ENCODE data around the gene CEP85.
A peak's percentile ranks its signal among the peaks of the same experiment; 100 is the strongest.
"Not testable (repeated sequence)": the region's sequence is repeated elsewhere in the genome, so short reads cannot be mapped to it uniquely, and the experiment has no call there.

The CEP85 gene

DNA sequence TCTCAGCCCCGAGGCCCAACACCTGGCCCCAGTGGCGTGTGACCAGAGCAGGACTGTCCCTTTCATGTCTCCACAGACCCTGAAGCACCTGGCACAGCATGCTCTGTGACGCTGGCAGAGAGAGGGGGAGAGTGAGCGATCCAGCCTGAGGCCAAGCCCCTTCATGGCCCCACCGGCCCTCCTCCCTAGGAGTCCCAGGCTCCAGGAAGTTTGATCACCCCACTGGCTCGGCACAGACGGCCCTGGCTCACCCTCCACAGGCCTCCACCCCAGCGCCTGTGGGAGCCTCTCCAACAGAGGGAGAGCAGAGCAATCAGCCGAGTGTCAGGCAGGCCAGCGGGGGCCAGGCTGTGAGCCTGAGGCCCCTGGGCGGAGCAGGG lies 56.9 kb downstream of the CEP85 start:
- no peak for DNase-seq (ENCODE audit: low spot score)

DNA sequence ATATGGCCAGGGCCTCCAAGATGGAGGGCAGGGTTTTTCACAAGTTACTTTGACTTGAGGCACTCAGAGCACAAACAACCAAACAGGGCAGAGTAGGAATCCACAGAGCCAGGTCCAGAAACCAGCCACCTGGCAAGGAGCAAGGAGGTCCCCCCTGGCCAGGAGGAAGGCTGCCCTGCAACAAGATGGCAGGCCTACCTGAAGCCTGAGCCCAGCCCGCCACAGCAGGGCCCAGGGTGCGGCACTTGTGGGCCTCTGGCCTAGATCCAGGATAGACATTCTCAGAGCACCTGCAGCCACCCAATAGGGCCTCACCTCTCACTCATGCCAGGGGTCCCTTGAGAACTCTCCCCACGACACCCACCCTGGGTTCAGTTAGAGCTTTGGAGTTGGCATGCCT lies 57.4 kb downstream of the CEP85 start:
- DNase-seq (ENCODE audit: low spot score), result no peak

DNA sequence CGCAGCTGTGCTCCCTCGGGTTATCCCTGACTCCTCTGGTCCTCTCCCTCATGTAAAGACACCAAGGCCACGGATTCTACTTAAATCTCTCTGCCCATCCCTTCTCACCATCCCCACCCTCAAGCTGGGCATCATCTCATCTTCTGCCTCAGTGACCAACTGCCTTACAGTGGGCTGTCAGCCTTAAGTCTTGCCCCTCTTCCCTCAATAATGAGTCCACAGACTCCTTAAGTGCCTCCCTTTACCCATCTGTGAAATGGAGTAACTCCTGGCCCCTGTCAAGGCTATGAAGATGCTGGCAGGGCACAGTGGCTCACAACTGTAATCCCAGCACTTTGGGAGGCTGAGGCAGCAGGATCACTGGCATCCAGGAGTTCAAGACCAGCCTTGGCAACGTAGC lies 57.9 kb downstream of the CEP85 start:
- DNase-seq (ENCODE audit: low spot score), result no peak

DNA sequence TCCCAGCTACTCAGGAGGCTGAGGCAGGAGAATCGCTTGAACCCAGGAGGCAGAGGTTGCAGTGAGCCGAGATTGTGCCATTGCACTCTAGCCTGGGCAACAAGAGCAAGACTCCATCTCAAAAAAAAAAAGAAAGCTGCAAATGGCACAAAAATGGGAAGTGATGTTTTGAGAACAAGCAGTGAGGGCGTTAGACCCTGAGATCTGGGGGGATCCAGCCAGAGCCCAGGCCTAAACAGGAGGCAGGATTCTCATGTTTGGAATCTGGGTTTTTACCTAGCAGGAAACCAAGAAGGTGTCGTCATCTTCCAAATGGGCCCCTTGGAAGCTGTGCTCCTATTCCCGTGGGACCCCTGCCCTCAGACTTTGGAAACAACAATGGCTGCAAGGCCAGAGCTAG lies 58.7 kb downstream of the CEP85 start:
- not testable (repeated sequence) for DNase-seq (ENCODE audit: low spot score)

DNA sequence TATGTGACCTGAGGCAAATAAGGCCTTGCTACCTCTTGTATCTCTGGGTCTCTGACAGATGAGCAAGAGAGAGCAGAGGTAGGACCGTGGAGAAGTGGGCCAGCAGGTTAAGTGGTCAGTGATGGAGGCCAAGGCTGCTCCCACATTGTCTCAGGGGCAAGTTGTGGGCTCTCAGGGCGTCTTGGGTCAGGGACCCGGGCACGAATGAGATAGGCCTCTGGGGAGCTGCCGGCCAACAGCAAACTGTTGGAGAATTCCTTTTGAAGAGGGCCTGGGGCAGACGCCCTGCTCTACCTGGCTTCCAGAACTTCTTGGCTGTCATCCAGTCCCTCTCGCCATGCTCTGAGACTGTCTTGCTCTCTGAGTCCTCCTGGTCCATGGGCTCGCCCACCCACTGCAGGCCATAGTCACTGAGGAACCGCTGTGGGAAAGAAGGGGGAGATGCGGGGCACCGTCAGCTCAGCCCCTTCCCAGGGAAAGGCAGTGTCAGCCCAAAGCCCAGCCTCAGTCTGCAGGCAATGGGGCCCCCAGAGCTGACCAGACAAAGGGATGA lies 60.0 kb downstream of the CEP85 start:
- DNase-seq (ENCODE audit: low spot score), result no peak

DNA sequence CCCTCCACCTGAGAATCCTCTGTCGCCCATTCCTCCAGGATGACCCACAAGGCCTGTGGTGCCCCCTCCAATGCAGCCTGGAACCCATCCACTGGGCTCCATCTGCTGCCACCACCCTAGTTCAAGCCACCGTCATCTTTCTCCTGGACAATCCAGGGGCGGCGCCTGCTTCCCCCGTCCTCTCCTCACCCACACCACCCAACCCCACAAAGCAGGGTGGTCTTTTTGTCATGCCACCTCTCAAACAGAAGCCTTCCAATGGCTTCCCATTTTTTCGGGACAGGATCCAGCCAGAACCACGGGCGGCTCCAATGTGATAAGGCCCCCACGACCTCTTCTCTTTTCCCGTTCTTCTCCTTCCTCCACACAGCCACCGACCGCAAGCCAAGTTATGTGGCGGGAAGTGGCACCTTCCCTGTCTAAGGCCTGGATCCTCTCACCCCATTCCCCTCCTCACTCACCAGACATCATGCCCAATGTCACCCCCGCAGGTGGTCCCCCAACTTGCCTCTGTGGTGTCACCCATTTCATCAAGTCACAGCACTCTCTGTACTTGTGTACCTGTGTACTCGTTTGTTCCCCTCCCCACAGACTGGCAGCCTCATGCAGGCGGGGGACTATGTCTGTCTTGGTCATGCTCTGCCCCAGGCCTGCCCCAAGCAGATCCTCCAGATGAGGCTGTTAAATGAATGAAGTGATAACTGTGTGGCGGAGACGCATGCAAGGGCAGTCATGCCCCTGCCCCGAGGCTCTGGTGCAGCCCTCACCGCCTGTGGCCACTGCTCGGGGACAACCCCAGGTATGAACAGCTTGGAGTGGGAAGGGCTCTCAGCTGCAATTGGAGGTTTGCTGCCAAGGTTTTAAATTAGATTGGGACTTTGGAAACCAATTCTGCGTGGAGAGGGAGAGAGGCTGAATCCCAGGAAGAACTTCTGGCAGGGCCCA lies 61.5 kb downstream of the CEP85 start:
- DNase-seq (ENCODE audit: low spot score), result no peak

DNA sequence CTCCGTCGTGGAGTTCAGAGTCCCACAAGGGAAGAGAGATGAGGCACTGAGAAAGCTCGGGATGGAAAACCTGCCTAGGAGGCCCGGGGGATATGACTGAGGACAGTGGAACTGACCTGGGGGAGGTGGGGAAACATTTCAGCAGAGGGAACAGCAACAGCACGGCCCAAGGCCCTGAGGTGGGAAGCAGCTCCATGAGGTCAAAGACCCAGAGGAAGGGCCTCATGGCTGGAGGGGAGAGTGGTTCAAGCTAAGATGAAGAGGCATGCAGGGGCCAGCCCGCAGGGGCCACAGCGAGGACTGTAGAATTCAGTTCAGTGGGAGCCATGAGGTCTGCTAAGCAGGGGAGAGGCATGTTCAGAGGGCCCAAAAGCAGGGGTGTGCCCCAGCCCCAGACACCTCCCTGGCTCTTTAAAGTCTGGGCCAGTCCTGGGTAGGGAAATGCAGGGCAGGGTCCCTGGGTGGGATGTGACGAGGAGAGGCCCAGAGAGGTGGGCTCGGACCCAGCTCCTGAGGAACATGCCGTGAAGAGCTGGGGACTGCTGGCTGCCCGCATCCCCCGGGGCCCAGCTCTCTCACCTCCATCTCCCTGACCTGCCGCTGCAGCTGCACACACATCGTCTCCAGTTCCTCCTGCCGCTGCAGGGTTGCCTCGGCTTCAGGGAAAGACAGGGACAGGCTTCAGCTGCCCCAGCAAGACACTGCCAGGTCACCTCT lies 62.5 kb downstream of the CEP85 start:
- no peak for DNase-seq (ENCODE audit: low spot score)

DNA sequence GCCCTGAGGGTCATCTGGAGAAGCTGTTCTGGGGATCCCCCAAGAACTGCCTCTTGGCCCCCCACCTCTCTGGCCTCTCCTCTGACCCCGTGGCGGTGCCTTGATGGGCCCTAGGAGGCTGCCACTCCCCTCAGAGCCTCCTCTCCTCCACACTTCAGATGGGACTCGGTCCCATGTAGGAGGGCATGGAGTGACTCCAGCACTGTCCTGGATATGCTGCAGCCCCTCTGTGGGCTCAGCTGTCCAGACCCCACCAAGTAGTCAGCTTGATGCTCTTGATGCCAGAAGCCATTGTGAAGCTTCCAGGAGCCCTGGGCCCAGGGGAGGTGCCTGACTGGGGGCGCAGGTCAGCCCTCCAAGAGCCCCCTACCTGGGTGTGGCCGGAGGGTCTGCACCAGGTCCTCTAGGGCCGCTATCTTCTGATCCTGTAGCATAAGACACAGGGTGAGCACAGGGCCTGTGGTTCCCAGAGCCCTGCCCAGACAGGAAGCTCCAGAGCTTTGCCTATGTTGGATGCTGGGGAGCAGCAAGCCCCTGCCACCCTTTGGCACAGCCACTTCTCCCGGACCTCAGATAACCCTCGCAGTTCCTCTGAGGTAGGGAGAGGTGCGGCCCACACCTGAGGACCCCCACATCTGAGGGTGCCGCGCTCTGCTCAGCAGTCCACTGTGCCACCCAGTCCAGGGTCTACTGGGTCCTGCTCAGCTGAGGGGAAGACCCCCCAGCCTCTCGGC lies 63.2 kb downstream of the CEP85 start:
- no peak for DNase-seq (ENCODE audit: low spot score)

DNA sequence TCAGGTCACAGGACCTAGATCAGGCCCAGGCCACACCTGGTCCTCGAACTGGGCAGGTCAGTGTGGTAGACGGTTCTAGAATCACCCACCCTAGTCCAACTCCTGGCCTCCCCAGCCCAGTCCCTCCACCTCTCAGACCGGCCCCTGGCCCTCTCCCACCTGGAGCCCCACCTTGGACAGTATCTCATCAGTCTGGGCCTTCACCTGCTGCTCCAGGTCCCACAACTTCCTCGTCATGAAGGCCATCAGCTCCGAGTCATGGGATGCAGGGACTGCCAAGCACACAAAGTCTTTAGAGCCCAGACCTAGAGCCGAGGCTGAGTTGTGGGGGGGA lies 63.8 kb downstream of the CEP85 start:
- no peak for DNase-seq (ENCODE audit: low spot score)

DNA sequence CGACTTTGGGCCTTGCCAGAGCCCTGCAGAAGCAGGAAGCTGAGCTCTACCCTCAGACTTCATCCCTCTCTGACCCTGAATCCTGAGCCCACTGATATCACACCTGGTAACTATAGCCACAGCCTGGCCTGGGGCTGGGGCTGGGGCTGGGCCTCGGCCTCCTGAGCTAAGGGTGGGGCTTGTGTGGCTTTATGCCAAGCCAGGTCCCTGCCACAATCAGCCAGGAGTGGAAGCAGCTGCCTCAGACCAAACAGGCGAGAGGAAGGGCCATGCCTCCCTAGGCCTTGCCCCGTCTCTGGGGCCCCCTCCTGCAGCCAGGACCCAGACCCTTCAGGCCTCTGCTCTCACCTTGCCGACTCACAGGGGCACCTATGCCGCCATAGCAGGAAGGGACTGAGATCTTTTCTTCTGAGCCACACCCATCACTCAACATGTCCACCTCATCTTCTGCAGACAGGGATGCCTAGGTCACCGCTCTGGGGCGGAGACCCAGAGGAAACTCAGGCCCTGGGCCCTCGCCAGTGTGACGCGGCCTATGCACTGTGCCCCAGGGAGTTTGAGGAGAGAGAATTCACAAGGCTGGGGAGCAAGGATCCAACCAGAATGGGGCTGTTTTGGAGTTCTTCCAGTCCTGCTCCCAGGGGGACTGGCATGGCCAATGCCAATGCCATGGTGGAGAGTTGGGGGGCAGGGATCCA lies 66.7 kb downstream of the CEP85 start:
- DNase-seq (ENCODE audit: low spot score), result no peak

DNA sequence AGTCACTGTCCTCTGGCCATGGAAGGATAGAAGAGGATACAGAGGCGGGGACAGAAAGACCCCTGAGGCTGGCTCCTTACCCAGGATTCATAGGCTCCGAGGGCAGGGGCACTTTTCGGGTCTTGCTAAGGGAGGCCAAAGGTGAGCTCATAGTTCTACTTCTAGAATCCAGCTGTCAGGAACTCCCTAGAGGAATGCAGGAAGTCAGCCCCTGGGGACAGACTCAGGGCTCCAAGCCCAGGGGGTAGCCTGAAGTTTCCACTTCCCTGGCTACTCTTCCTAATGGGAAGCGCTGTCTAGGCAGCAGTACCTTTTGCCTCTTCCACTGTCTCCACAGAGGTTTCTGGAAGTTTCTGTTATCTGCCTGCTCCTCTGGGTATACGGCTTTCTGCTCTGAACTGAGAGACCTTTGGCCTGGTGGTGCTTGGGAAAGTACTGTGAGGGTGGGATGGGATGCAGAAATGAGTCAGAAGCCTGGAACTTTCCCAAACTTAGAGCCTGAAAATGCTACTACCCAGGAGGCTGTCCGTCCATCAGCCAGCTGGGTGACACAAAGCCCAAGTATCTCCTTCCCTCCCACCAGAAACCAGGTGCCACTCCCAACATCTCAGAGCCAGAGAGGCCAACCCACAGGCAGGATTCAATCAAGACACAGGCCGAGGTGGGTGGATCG lies 68.9 kb downstream of the CEP85 start:
- DNase-seq (ENCODE audit: low spot score), result no peak

DNA sequence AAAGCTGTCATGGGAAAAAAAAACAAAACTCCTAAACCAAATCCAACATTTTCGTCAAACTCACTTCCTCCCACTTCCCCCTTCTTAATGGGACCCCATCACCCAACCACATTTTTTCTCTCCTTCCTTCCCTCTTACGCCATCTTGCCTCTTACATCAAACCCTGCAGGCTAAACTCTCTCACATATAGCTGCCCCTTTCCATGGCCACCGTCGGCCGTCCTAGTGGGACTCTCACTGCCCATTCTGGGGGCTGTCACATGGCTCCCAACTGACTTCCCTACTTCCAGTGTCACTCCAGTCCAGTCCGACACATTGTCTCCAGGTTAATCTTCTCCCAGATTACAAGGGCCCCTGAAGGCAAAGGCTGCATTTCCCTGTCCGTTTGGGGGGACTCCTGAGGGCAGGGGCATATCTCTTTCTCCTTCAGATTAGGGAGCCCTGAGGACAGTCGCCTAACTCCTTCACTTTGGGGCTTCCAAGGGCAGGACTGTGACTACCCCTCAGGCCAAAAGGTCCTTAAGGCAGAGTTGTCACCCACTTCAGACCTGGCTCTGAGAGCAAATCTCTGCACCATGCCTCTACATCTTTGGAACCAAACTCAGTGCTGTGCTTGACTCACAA lies 71.8 kb downstream of the CEP85 start:
- DNase-seq (ENCODE audit: low spot score), result no peak

DNA sequence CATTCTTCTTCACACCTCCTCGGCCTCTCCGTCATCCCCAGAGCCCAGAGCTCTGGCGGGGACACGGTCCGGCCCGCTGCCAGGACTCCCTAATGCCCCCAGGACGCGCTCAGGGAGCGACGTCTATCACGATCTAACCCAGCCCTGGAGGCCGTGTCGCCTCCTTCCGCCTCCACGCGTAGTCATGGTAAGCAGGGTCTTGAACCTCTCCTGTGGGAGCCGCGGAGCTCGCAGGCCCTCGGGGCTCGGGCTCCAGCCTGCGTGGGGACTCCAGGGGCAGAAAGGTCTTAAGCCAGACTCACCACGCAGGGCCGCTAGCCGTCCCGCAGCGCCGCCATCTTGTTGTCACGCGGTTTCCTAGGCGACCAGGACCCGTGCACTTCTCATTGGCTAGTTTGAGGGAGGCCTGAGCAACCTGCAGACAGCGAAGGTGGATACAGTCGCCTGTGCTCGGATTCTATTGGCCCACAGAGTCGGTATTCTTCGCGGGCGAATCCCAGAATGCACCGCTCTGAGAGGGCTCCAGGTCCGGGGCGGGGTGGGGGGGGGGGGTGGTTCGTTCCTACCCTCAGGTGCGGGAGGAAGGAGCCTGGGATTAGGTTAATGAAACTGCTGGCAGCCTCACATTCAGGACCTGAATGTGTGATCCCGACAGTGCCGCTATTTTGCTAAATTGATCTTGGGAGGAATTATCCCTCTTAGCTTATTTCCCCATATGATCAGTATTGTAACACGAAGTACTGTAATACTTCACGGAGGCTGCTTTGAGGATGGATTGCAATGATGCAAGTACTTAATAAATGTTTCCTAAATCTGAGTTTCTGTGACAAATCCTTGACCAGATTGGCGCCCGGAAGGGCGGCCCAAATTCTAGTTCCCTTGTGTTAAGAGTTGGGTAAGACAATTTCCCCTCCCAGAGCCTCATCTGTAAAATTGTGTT lies 72.6 kb downstream of the CEP85 start, which contains the start of gene UBXN11:
Gene UBXN11, minus strand, starts transcription at position 347 of the 940 bp plus-strand sequence. CDS start 3,753 bp downstream, outside the sequence.
- peak; percentile 98 for DNase-seq (ENCODE audit: low spot score)

DNA sequence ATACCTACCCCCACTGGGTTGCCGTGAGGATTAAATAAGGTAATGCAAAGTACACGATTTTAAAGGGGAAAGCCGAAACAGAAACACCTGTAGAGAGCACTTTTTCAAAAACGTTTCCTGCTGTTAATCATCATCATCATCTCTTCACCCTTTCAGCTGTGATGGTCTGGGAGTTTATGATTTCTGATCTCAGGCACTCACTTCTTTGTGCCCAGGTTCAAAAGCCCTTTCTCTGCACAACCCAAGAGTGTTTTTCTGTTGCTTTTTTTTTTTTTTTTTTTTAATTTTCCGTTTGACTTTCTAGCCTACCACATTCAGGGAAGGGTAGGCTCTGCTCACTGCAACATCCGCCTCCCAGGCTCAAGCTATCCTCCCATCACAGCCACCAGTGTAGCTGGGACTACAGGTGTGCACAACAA lies 73.4 kb downstream of the CEP85 start:
- DNase-seq (ENCODE audit: low spot score), result no peak

DNA sequence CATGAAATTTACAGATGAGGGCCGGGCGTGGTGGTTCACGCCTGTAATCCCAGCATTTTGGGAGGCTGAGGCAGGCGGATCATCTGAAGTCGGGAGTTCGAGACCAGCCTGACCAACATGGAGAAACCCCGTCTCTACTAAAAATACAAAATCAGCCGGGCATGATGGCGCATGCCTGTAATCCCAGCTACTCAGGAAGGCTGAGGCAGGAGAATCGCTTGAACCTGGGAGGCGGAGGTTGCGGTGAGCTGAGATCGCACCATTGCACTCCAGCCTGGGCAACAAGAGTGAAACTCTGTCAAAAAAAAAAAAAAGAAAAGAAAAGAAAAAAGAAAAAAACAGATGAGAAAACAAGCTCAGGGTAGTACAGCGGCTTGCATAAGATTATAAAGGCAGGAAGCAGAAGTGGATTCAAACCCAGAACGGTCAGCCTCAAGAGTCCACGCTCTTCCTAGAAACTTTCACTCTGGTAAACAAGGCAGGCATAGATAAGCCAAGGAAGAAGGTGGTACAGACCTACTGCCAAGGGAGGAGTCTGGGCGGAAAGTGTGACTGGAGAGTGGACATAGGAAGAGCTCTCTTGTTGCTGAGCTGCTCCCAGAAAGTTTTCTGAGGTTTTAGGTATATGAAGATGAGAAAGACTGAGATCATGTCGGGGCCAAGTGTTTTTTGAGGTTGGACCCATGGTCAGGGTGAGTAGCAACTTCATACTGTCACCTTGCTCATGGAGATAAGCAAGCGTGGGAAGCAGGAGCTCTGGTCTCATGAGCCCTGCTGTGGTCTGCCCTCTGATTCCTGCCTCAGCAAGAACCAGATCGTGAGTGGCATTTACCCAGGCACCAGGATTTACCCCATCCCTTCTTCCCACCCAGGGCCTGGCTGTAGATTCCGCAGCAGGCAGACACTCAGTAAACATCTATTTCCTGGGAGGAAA lies 74.2 kb downstream of the CEP85 start:
- DNase-seq (ENCODE audit: low spot score), result peak; percentile 46

DNA sequence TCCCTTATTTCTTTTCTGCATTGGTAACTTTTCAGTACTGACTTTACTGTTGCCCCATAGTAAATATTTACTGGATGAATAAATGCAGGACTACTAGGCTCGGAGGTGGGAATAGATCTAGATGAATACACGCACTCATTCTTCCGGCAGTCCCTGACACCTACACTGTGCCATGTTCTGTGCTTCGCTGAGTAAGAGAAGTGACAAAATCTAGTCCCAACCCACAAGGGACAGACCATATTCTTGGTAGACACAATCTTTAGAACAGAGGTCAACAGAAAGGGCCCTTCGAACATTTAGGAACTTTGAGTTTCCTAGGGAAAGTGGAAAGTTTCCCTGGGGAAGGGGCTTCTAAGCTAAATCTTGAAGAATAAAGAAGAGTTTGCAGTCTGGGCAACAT lies 80.5 kb downstream of the CEP85 start:
- DNase-seq (ENCODE audit: low spot score), result no peak

DNA sequence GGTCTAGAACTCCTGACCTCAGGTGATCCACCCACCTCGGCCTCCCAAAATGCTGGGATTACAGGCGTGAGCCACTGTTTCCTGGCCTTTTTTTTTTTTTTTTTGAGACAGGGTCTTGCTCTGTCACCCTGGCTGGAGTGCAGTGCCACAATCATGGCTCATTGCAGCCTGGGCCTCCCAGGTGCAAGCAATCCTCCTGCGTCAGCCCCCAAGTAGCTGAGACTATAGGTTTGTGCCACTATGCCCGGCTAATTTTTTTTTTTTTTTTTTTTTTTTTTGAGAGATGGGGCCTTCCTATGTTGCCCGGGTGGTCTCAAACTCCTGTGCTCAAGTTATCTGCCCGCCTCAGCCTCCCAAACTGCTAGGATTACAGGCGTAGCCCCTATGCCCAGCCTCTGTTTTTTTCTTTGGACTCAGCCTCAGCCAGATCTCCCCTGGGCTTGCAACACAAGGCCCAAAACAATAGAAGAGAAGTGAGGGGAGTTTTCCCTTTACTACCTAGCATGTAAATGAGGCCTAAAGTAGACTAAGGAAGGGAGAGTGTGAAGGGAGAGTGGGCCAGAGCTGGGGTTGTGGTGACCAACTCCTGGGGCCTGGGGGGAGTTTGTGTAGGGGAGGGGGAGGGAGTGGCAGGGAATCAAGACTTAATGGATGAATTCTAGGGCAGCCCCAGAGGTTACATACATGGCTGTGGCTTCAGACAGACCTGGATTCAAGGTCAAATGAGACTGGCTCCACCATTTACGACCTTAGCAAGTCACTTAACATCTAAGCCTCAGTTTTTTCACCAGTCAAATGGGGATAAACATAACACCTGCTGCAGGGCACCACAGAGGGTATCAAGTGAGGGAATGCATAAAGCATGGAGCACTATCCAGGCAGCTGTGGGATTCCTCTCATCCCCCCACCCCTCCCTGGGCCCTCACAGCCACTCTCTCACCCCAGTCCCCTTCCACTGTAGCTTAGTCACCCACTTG lies 82.2 kb downstream of the CEP85 start:
- no peak for DNase-seq (ENCODE audit: low spot score)

All from activated CD4-positive, alpha-beta T cell treated with anti-CD3 and anti-CD28 coated beads, Interleukin-2, Interleukin-4, amounts not matched to agents 100 ng/mL and 50 ng/mL, durations not matched to agents 16 hours and 8 hours (primary cell).